Measurements from ENCODE around the gene IGF1R. TPM values are rescaled to one million over a fixed set of nuclear protein-coding genes. Genes with fewer than 3 reads are reported as not detected.

Gene IGF1R
- total and polyA plus RNA-seq, 2 of the 13 experiments (the other 11 are each of a cell fraction or from before 2014, with no cell fraction given) = 15.9 to 18.4 TPM

DNA sequence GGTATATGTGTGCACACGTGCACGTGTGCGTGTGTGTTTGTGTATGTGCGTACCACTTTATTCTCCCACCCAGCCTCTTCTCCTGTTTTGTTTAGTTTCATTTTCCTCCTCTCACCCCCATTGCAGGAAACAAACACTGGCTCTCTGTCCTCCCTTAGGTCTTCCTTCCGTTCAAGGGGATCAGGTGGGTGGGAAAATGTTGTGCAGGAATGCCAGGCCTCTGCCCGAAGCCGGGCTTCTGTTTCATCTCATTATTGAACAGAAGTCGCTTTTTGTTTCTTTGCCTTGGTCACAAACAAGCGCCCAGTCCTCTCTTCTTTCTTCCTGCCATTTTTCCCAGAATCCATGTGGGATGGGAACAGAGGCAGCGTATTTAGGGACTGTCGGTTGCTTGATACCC is 69.6 kb downstream of the IGF1R start:
- TF ChIP-seq MBD4 (IDR thresholded peaks at IDR 0.05; ENCODE audit: borderline replicate concordance, low read length) (no peak), FOXK2 (IDR thresholded peaks at IDR 0.05) (no peak), ZNF430 (CRISPR knock-in tag; IDR thresholded peaks at IDR 0.05) (no peak), ZFP41 (CRISPR knock-in tag; IDR thresholded peaks at IDR 0.05; ENCODE audit: borderline replicate concordance) (no peak), MAFK (conservative IDR thresholded peaks at IDR 0.05 in 1 of 2, IDR thresholded peaks at IDR 0.05 in 1 of 2; ENCODE audit: low read length in 2 of 2) (no peak), MTF1 (CRISPR knock-in tag; IDR thresholded peaks at IDR 0.05) (no peak), NFE2 (CRISPR knock-in tag; IDR thresholded peaks at IDR 0.05) (no peak), KLF11 (CRISPR knock-in tag; IDR thresholded peaks at IDR 0.05) (no peak), ZNF891 (CRISPR knock-in tag; IDR thresholded peaks at IDR 0.05) (no peak), ZBTB1 (CRISPR knock-in tag; IDR thresholded peaks at IDR 0.05; ENCODE audit: borderline replicate concordance) (no peak), CBX2 (IDR thresholded peaks at IDR 0.05; ENCODE audit: low read depth, low read length) (no peak), CBX2 (CRISPR knock-in tag; IDR thresholded peaks at IDR 0.05; ENCODE audit: low read depth) (no peak), ZSCAN30 (CRISPR knock-in tag; IDR thresholded peaks at IDR 0.05) (no peak), KDM1A (CRISPR knock-in tag; IDR thresholded peaks at IDR 0.05) (no peak), TEAD2 (CRISPR knock-in tag; IDR thresholded peaks at IDR 0.05) (no peak), ZNF768 (CRISPR knock-in tag; IDR thresholded peaks at IDR 0.05) (no peak), TRAFD1 (CRISPR knock-in tag; IDR thresholded peaks at IDR 0.05; ENCODE audit: borderline replicate concordance) (no peak), SOX5 (CRISPR knock-in tag; IDR thresholded peaks at IDR 0.05; ENCODE audit: borderline replicate concordance) (no peak)
- Histone ChIP-seq H3K9ac (ENCODE audit: insufficient read depth, low read depth, low read length) (no peak overlapping the region), H3K27me3 (ENCODE audit: control insufficient read depth in 1 of 2, insufficient read depth in 2 of 2, low read length in 2 of 2) (no peaks in the 10 kb centered on the region), H3K36me3 (replicated peaks in 1 of 2; ENCODE audit: control insufficient read depth in 1 of 2, insufficient read depth in 2 of 2, low read length in 2 of 2) (no peaks in the 10 kb centered on the region; a peak in 1 of 5 replicates), H3K4me1 (ENCODE audit: insufficient read depth, low read length) (peaks cover 76% of the 10 kb centered on the region), H3K79me2 (ENCODE audit: insufficient read depth, low read length) (peaks cover 100% of the 10 kb centered on the region), H2AFZ (ENCODE audit: low read length) (no peak overlapping the region), H4K20me1 (ENCODE audit: insufficient read depth, low read length) (peaks cover 88% of the 10 kb centered on the region), H3K4me2 (ENCODE audit: low read depth, low read length) (no peak overlapping the region), H3K27ac (ENCODE audit: extremely low read length, insufficient read depth, low read length) (no peak overlapping the region), H3K4me3 (replicated peaks in 1 of 3; ENCODE audit: insufficient read depth in 1 of 3, low read depth in 2 of 3, low read length in 3 of 3) (no peak overlapping the region), H3K9me3 (ENCODE audit: low read length) (no peaks in the 10 kb centered on the region)
- no TSS peak for BruUV-seq (replicated peaks)
- FAIRE-seq = no peak
- 80% methylated on average over 11 of the region's 11 CpGs for WGBS (ENCODE audit: low lambda C conversion rate)
- CTCF ChIA-PET (ENCODE audit: low intra/inter-chr PET ratio, low total read pairs) = no interaction called here
- no peak for ATAC-seq
- in situ Hi-C loops (cut with HindIII; ENCODE audit: extremely low pct_ligation_motif_present, low pct_unique_long_range_greater_than_20kb) (no loop called here), intact Hi-C loops (cut with micrococcal nuclease; ENCODE audit: unreplicated experiment) (no loop called here)
- DNase-seq (ENCODE audit: low spot score) = no peak
- POLR2A ChIA-PET = no interaction called here
